GM12864 (cell line): ENCODE data around the gene TH.
"Not testable (repeated sequence)": the region's sequence is repeated elsewhere in the genome, so short reads cannot be mapped to it uniquely, and the experiment has no call there.

Source experiments
- DNase-seq: peaks from one replicate; pipeline ENCODE4 v3.0.0-alpha.2; 2011; ENCODE audit warnings: low read depth
- H3K4me3 ChIP-seq: 2 replicates; pipeline ENCODE4 v1.5.1; 2011; ENCODE audit warnings: mild to moderate bottlenecking, low read depth, low read length, control low read depth
- CTCF ChIP-seq: IDR thresholded peaks from 2 replicates; pipeline ENCODE4 v1.5.1; 2011; ENCODE audit warnings: low read depth, mild to moderate bottlenecking, moderate library complexity, low read length, control low read depth, inconsistent platforms; ENCODE audit errors: missing control alignments

TH gene

GRCh38 chr11:2180347-2180746 is 8.7 kb upstream of the TH start:
- no peak overlapping the region for H3K4me3 ChIP-seq
- no peak for TF ChIP-seq CTCF
- DNase-seq = no peak

GRCh38 chr11:2179516-2179915 is 7.9 kb upstream of the TH start:
- H3K4me3 ChIP-seq = no peak overlapping the region
- no peak for TF ChIP-seq CTCF
- DNase-seq = no peak

GRCh38 chr11:2178906-2179494 is 7.4 kb upstream of the TH start:
- DNase-seq = no peak
- no peak for TF ChIP-seq CTCF

GRCh38 chr11:2178055-2178773 is 6.6 kb upstream of the TH start:
- H3K4me3 ChIP-seq, DNase-seq: not testable (repeated sequence)

More at GRCh38 chr11:2178906-2179494, 7.4 kb upstream of the TH start:
- no peak overlapping the region for H3K4me3 ChIP-seq

- no peak for DNase-seq
- no peak for TF ChIP-seq CTCF
- H3K4me3 ChIP-seq = no peak overlapping the region
Measured at GRCh38 chr11:2177076-2177475, 5.5 kb upstream of the TH start.

- no peak for DNase-seq
Measured at GRCh38 chr11:2176389-2176900, 4.8 kb upstream of the TH start.

GRCh38 chr11:2175659-2176058 is 4.0 kb upstream of the TH start:
- H3K4me3 ChIP-seq = no peak overlapping the region
- no peak for TF ChIP-seq CTCF
- DNase-seq = no peak

More at GRCh38 chr11:2176389-2176900, 4.8 kb upstream of the TH start:
- no peak for TF ChIP-seq CTCF
- no peak overlapping the region for H3K4me3 ChIP-seq
